ENCODE results near the gene TTLL11. TPM values are rescaled to one million over a fixed set of nuclear protein-coding genes. Genes with fewer than 3 reads are reported as not detected.

TTLL11 gene
- total RNA-seq, 2 experiments from 2014 or later, result 3.3 to 6.9 TPM

DNA sequence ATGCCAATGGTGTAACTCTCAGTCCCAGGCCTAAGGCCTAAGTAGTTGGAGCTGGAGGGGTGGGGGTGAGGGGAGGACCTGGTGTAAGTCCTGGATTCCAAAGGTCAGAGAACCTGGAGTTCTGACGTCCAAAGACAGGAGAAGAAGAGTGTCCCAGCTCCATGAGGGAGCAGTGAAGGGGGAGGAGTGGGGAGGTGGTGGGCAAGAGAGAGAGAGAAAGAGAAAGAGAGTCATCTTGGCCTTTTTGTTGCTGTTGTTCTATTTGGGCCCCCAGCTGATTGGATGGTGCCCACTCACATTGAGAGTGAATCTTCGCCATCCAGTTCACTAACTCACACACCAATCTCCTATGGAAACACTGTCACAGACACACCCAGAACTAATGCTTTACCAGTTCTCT, 242.7 kb downstream of the TTLL11 start:
- no peak overlapping the region for H3K4me2 ChIP-seq (ENCODE audit: low read length)
- H3K4me1 ChIP-seq (ENCODE audit: insufficient read depth, low read length, poor library complexity, severe bottlenecking), result peaks cover 9% of the 10 kb centered on the region
- H2AFZ ChIP-seq (ENCODE audit: low read length), result no peak overlapping the region
- no peaks in the 10 kb centered on the region for H4K20me1 ChIP-seq (ENCODE audit: insufficient read depth, low read length)
- intact Hi-C loops (cut with micrococcal nuclease; ENCODE audit: unreplicated experiment), result no loop called here
- H3K9me2 ChIP-seq (ENCODE audit: insufficient read depth, low read length), result no peaks in the 10 kb centered on the region
- no peak overlapping the region for H3K4me3 ChIP-seq (ENCODE audit: low read depth, low read length, poor library complexity, severe bottlenecking)
- no peak for TF ChIP-seq EZH2phosphoT487 (IDR thresholded peaks at IDR 0.05; ENCODE audit: borderline replicate concordance, low read depth, low read length)
- TF ChIP-seq CTCF (conservative IDR thresholded peaks at IDR 0.05; ENCODE audit: low read length), result no peak
- H3K79me2 ChIP-seq (ENCODE audit: insufficient read depth, low read depth, low read length), result no peaks in the 10 kb centered on the region
- ChIA-PET CTCF (ENCODE audit: unreplicated experiment) (no interaction called here), POLR2A (no interaction called here)
- peaks cover 17% of the 10 kb centered on the region for H3K9me3 ChIP-seq (ENCODE audit: low read length)
- H3K27ac ChIP-seq (ENCODE audit: low read depth, low read length, poor library complexity, severe bottlenecking), result no peak overlapping the region
- H3K36me3 ChIP-seq (ENCODE audit: insufficient read depth, low read length), result peaks cover 4% of the 10 kb centered on the region; the same call in 1 of the 2 replicates
- BruUV-seq (replicated peaks), result no TSS peak
- no peak for DNase-seq (ENCODE audit: low spot score)

DNA sequence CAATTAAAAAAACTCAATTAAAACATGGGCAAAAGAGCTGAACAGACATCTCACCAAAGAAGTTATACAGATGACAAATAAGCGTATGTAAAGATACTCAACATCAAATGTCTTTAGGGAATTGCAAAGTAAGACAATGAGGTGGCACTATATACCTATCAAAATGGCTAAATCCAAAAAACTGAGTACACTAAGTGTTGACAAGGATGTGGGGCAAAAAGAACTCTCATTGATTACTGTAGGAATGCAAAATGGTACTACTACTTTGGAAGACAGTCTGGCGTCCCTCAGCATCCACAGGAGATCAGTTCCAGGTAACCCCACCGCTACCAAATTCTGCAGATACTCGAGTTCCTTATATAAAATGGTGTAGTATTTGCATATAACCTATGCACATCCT, 243.6 kb downstream of the TTLL11 start:
- POLR2A ChIA-PET, result no interaction called here
- H3K9me3 ChIP-seq (ENCODE audit: low read length), result peaks cover 19% of the 10 kb centered on the region

More for the DNA sequence above, 243.6 kb downstream of the TTLL11 start:
- no peak overlapping the region for H3K4me2 ChIP-seq (ENCODE audit: low read length)
- no peaks in the 10 kb centered on the region for H3K79me2 ChIP-seq (ENCODE audit: insufficient read depth, low read depth, low read length)
- H2AFZ ChIP-seq (ENCODE audit: low read length), result no peak overlapping the region
- no TSS peak for BruUV-seq (replicated peaks)
- peaks cover 4% of the 10 kb centered on the region; the same call in 1 of the 2 replicates for H3K36me3 ChIP-seq (ENCODE audit: insufficient read depth, low read length)
- no peak for TF ChIP-seq CTCF (conservative IDR thresholded peaks at IDR 0.05; ENCODE audit: low read length)
- TF ChIP-seq EZH2phosphoT487 (IDR thresholded peaks at IDR 0.05; ENCODE audit: borderline replicate concordance, low read depth, low read length), result no peak
- H3K9me2 ChIP-seq (ENCODE audit: insufficient read depth, low read length), result no peaks in the 10 kb centered on the region
- H3K4me3 ChIP-seq (ENCODE audit: low read depth, low read length, poor library complexity, severe bottlenecking), result no peak overlapping the region
- no peak for DNase-seq (ENCODE audit: low spot score)
- H4K20me1 ChIP-seq (ENCODE audit: insufficient read depth, low read length), result no peaks in the 10 kb centered on the region
- intact Hi-C loops (cut with micrococcal nuclease; ENCODE audit: unreplicated experiment), result no loop called here
- no peak overlapping the region for H3K27ac ChIP-seq (ENCODE audit: low read depth, low read length, poor library complexity, severe bottlenecking)
- CTCF ChIA-PET (ENCODE audit: unreplicated experiment), result interaction anchor here (1.3 kb wide), 1 partner anchor 10 kb away, joined by 3 read pairs; no protein-coding TSS in a partner anchor
- peaks cover 7% of the 10 kb centered on the region for H3K4me1 ChIP-seq (ENCODE audit: insufficient read depth, low read length, poor library complexity, severe bottlenecking)
